Vagina (tissue), 2 donors: ENCODE data around the gene RAPGEF5.

Source experiments
- CTCF ChIP-seq, 3 experiments: fragments of 450-650 bp in 2 of 3; fragments of 200-600 bp in 1 of 3; sonication (generic) in 1 of 3; IDR thresholded peaks; one replicate each; pipeline ENCODE4 v1.5.1; 2017 to 2019; ENCODE audit warnings: antibody characterized with exemption in 3 of 3, mild to moderate bottlenecking in 2 of 3, moderate library complexity in 2 of 3
- POLR2A ChIP-seq, 2 donors: fragments of 450-650 bp; IDR thresholded peaks; one replicate each; pipeline ENCODE4 v1.6.1; 2017; ENCODE audit warnings: antibody characterized with exemption in 2 of 2, mild to moderate bottlenecking in 2 of 2, moderate library complexity in 2 of 2
- POLR2AphosphoS5 ChIP-seq, 2 donors: sonication (generic); formaldehyde crosslinking; IDR thresholded peaks; one replicate each; pipeline ENCODE4 v1.9.0; 2017; ENCODE audit warnings: antibody characterized with exemption in 2 of 2, mild to moderate bottlenecking in 2 of 2, low read depth in 1 of 2; ENCODE audit not compliant: insufficient read depth in 1 of 2

GRCh38 chr7:22333680-22334141, 23.2 kb downstream of the RAPGEF5 start:
- TF ChIP-seq CTCF (IDR thresholded peaks at IDR 0.05) (no peak), POLR2A (IDR thresholded peaks at IDR 0.05) (no peak), POLR2AphosphoS5 (IDR thresholded peaks at IDR 0.05; ENCODE audit: insufficient read depth in 1 of 2, low read depth in 1 of 2) (no peak)
